ENCODE results near the gene KREMEN1.

Gene KREMEN1

GRCh38 chr22:29184849-29185490, 112.1 kb downstream of the KREMEN1 start:
- TF ChIP-seq, protein P1, sequence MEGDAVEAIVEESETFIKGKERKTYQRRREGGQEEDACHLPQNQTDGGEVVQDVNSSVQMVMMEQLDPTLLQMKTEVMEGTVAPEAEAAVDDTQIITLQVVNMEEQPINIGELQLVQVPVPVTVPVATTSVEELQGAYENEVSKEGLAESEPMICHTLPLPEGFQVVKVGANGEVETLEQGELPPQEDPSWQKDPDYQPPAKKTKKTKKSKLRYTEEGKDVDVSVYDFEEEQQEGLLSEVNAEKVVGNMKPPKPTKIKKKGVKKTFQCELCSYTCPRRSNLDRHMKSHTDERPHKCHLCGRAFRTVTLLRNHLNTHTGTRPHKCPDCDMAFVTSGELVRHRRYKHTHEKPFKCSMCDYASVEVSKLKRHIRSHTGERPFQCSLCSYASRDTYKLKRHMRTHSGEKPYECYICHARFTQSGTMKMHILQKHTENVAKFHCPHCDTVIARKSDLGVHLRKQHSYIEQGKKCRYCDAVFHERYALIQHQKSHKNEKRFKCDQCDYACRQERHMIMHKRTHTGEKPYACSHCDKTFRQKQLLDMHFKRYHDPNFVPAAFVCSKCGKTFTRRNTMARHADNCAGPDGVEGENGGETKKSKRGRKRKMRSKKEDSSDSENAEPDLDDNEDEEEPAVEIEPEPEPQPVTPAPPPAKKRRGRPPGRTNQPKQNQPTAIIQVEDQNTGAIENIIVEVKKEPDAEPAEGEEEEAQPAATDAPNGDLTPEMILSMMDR (IDR thresholded peaks at IDR 0.05; ENCODE audit: low read depth, low read length) = no peak

DNA sequence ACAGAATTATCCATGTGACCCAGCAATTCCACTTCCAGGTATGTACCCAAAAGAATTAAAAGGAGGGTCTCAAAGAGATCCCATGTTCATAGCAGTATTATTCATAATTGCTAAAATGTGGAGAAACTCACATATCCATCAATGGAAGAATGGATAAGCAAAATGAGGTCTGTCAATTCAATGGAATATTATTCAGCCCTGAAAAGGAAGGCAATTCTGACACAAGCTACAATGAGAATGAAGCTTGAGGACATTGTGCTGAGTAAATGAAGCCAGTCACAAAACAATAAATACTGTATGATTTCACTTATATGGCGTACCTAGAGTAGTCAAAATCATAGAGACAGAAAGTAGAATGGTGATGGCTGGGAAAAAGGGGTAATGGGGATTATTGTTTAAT, 113.5 kb downstream of the KREMEN1 start:
- no peak overlapping the region for H3K4me3 ChIP-seq (replicated peaks in 1 of 2; ENCODE audit: low read depth in 2 of 2, low read length in 2 of 2)
- TF ChIP-seq, protein P1 (IDR thresholded peaks at IDR 0.05; ENCODE audit: low read depth, low read length) = no peak
- no peak for DNase-seq (ENCODE audit: low read depth in 2 of 2)

More at GRCh38 chr22:29184849-29185490, 112.1 kb downstream of the KREMEN1 start:
- no peak overlapping the region for H3K4me3 ChIP-seq (replicated peaks in 1 of 2; ENCODE audit: low read depth in 2 of 2, low read length in 2 of 2)
- DNase-seq (ENCODE audit: low read depth in 2 of 2) = no peak

GRCh38 chr22:29187831-29188230, 115.0 kb downstream of the KREMEN1 start:
- TF ChIP-seq, protein P1 (IDR thresholded peaks at IDR 0.05; ENCODE audit: low read depth, low read length) = no peak
- DNase-seq (ENCODE audit: low read depth in 2 of 2) = no peak
- no peak overlapping the region for H3K4me3 ChIP-seq (replicated peaks in 1 of 2; ENCODE audit: low read depth in 2 of 2, low read length in 2 of 2)

GRCh38 chr22:29190051-29190450, 117.2 kb downstream of the KREMEN1 start:
- no peak for DNase-seq (ENCODE audit: low read depth in 2 of 2)
- TF ChIP-seq, protein P1 (IDR thresholded peaks at IDR 0.05; ENCODE audit: low read depth, low read length) = no peak
- H3K4me3 ChIP-seq (replicated peaks in 1 of 2; ENCODE audit: low read depth in 2 of 2, low read length in 2 of 2) = no peak overlapping the region

GRCh38 chr22:29190918-29191317, 118.1 kb downstream of the KREMEN1 start:
- peak in 1 of 2 donors; percentile 9 for DNase-seq (ENCODE audit: low read depth in 2 of 2)
- TF ChIP-seq, protein P1 (IDR thresholded peaks at IDR 0.05; ENCODE audit: low read depth, low read length) = no peak
- no peak overlapping the region for H3K4me3 ChIP-seq (replicated peaks in 1 of 2; ENCODE audit: low read depth in 2 of 2, low read length in 2 of 2)

DNA sequence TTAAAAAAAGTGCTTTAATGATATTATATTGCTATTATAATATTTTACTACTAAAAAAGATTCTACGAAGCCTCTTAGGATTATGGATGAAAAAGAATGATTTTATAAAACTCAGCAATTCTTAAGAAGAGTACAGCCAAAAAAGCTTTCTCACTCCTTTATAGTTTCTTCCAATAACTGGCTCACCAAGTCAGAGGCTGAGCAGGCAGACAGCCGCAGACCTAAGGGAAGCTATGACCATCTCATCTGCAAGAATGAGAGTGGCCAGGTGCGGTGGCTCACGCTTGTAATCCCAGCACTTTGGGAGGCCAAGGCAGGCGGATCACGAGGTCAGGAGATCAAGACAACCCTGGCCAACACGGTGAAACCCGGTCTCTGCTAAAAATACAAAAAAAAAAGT, 120.2 kb downstream of the KREMEN1 start:
- H3K4me3 ChIP-seq (replicated peaks in 1 of 2; ENCODE audit: low read depth in 2 of 2, low read length in 2 of 2) = no peak overlapping the region
- DNase-seq (ENCODE audit: low read depth in 2 of 2) = no peak
- TF ChIP-seq, protein P1 (IDR thresholded peaks at IDR 0.05; ENCODE audit: low read depth, low read length) = no peak

GRCh38 chr22:29194184-29194583, 121.3 kb downstream of the KREMEN1 start:
- no peak for DNase-seq (ENCODE audit: low read depth in 2 of 2)
- H3K4me3 ChIP-seq (replicated peaks in 1 of 2; ENCODE audit: low read depth in 2 of 2, low read length in 2 of 2) = no peak overlapping the region
- TF ChIP-seq, protein P1 (IDR thresholded peaks at IDR 0.05; ENCODE audit: low read depth, low read length) = no peak
